Calu3 (cell line): ENCODE results near the gene FAM118A. TPM values are rescaled to one million over a fixed set of nuclear protein-coding genes. Genes with fewer than 3 reads are reported as not detected.
A peak's percentile ranks its signal among the peaks of the same experiment; 100 is the strongest.

Experiments
- BruUV-seq: library from RNA; stranded (reverse); fragments of 400-500 nt; replicated peaks from 2 replicates; lab custom pipeline; 2021; lab: Mats Ljungman, UMichigan
- CTCF ChIA-PET: fragments of 300-600 bp; sonication (Branson Sonifier 250); formaldehyde crosslinking; loops from one replicate; lab custom pipeline; 2022; ENCODE audit warnings: antibody characterized with exemption; lab: Charles Lee
- DNase-seq: peaks from one replicate; pipeline ENCODE4 v3.0.0; 2022
- H3K27ac Mint-ChIP-seq: one replicate; pipeline ENCODE4 v1.8.0; 2022; ENCODE audit warnings: mixed read lengths; ENCODE audit not compliant: unreplicated experiment
- H3K27me3 Mint-ChIP-seq: one replicate; pipeline ENCODE4 v1.8.0; 2022; ENCODE audit warnings: mixed read lengths; ENCODE audit not compliant: unreplicated experiment
- H3K36me3 Mint-ChIP-seq: one replicate; pipeline ENCODE4 v1.8.0; 2022; ENCODE audit warnings: mild to moderate bottlenecking, moderate library complexity, mixed read lengths; ENCODE audit not compliant: insufficient read depth, unreplicated experiment
- H3K4me1 Mint-ChIP-seq: one replicate; pipeline ENCODE4 v1.8.0; 2022; ENCODE audit warnings: mild to moderate bottlenecking, low read depth, mixed read lengths; ENCODE audit not compliant: unreplicated experiment
- H3K4me3 Mint-ChIP-seq: one replicate; pipeline ENCODE4 v1.8.0; 2022; ENCODE audit warnings: mild to moderate bottlenecking, low read depth, moderate library complexity, mixed read lengths; ENCODE audit not compliant: unreplicated experiment
- H3K9me3 Mint-ChIP-seq: one replicate; pipeline ENCODE4 v1.8.0; 2022; ENCODE audit warnings: low read depth, mixed read lengths; ENCODE audit not compliant: unreplicated experiment
- intact Hi-C: fragments of 100-400 bp; cut with micrococcal nuclease; formaldehyde crosslinking; loops from one replicate; pipeline ENCODE4 v1.10.0; 2022; ENCODE audit not compliant: unreplicated experiment
- total RNA-seq: library from RNA; stranded (reverse); gene quantifications from 2 replicates; pipeline ENCODE4 v1.2.3, GENCODE V29; 2022
- TF ChIP-seq, protein P1 (sequence below): fragments of 200-600 bp; IDR thresholded peaks from one replicate; pipeline ENCODE4 v1.8.0; 2022; ENCODE audit warnings: antibody characterized with exemption; ENCODE audit not compliant: unreplicated experiment

FAM118A gene
- total RNA-seq, 1 experiment from 2014 or later, result 35.0 TPM

DNA sequence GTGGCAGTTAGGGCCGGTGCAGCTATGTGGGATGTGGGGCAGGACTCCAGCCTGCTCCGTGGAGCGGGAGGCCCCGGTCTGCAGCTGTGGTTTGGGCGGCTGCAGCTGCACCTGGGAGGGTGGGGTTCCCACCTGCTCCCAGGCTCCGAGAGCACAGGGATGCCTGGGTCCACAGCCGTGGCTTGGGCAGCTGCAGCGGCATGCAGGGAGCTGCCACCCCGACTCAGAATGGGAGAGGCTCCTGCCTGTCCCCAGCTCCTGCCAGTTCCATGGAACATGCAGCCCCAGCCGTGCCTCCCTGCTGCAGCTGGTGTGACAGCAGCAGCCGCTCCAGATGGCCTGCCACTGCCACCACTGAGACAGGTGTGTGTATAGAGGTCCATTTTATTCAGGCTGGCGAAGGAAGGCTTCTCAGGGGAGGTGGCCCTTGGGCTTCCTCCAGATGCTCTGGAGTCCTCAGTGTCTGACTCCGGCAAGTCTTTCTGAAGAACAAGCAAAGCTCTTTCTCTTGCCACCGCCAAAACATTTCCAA lies 46.7 kb upstream of the FAM118A start:
- BruUV-seq, result no TSS peak
- no peak for DNase-seq
- H3K36me3 Mint-ChIP-seq, result peaks cover under 1% of the 10 kb centered on the region
- no peak overlapping the region for H3K27ac Mint-ChIP-seq
- TF ChIP-seq, protein P1, sequence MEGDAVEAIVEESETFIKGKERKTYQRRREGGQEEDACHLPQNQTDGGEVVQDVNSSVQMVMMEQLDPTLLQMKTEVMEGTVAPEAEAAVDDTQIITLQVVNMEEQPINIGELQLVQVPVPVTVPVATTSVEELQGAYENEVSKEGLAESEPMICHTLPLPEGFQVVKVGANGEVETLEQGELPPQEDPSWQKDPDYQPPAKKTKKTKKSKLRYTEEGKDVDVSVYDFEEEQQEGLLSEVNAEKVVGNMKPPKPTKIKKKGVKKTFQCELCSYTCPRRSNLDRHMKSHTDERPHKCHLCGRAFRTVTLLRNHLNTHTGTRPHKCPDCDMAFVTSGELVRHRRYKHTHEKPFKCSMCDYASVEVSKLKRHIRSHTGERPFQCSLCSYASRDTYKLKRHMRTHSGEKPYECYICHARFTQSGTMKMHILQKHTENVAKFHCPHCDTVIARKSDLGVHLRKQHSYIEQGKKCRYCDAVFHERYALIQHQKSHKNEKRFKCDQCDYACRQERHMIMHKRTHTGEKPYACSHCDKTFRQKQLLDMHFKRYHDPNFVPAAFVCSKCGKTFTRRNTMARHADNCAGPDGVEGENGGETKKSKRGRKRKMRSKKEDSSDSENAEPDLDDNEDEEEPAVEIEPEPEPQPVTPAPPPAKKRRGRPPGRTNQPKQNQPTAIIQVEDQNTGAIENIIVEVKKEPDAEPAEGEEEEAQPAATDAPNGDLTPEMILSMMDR, result no peak
- CTCF ChIA-PET, result interaction anchor here (0.9 to 1.4 kb wide), 2 partner anchors 9 to 17 kb away, joined by 4 read pairs; no protein-coding TSS in a partner anchor
- intact Hi-C loops, result no loop called here
- H3K27me3 Mint-ChIP-seq, result no peaks in the 10 kb centered on the region
- no peaks in the 10 kb centered on the region for H3K9me3 Mint-ChIP-seq
- H3K4me1 Mint-ChIP-seq, result peaks cover 10% of the 10 kb centered on the region
- H3K4me3 Mint-ChIP-seq, result no peak overlapping the region

DNA sequence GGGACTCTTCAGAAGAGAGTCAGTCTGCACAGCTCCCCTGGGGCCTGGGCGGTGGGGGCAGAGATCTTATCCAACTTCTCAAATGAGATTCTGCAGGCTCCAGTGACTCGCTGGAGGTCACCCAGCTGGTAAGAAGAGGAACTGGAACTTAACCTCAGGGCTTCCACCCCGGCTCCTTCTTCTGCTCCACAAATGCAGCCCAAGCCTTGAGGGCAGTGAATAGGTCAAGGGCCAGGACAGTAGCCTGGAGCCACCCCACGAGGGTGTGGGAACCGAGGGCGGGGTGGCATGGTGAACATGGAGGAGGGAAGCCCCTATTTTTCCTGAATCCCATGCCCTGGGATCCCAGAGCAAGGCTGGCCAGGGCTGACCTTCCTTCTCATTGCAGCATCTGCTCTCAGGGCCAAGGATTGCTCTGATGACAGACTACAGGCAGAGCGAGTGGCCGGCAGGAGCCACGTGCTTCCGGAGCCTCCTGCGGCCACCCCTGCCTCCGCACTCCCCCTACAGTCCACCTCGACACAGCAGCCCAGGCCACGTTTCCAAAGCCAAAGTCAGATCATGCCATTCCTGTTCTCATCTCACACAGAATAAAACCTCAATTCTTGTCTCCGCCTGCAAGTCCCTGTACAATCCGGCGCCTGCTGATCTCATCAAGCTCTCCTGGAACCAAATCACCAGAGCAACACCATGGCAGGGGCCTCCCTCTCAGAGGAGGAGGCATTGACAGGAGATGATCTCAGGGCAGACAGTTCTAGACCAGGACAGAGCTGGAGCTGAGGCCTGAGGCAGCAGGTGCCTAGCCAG lies 46.1 kb upstream of the FAM118A start:
- Mint-ChIP-seq H3K9me3 (no peaks in the 10 kb centered on the region), H3K36me3 (peaks cover 8% of the 10 kb centered on the region), H3K27ac (peak overlapping the region; percentile 32), H3K4me1 (peaks cover 10% of the 10 kb centered on the region), H3K4me3 (no peak overlapping the region), H3K27me3 (no peaks in the 10 kb centered on the region)
- CTCF ChIA-PET, result interaction anchor here (0.5 to 1.2 kb wide), 5 partner anchors 17 to 54 kb away, joined by 3 to 5 read pairs (median 4); no protein-coding TSS in a partner anchor
- peak; percentile 81 for DNase-seq
- intact Hi-C loops, result no loop called here
- TF ChIP-seq, protein P1, result peak; percentile 77
- no TSS peak for BruUV-seq

DNA sequence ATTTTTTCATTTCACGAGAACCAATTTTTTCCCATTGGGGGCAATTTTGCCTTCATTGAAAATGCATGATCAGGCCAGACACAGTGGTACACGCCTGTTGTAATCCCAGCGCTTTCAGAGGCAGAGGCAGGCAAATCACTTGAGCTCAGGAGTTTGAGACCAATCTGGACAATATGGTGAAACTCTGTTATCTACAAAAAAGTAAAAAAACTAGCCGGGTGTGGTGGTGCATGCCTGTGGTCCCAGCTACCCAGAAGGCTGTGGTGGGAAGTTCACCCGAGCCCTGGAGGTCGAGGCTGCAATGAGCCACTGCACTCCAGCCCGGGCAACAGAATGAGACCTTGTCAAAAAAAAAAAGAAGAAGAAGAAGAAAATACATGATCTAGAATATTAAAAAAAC lies 44.2 kb upstream of the FAM118A start:
- no peak overlapping the region for H3K4me3 Mint-ChIP-seq
- TF ChIP-seq, protein P1, result no peak
- no peak overlapping the region for H3K27ac Mint-ChIP-seq
- H3K36me3 Mint-ChIP-seq, result peaks cover 19% of the 10 kb centered on the region
- BruUV-seq, result no TSS peak
- H3K9me3 Mint-ChIP-seq, result no peaks in the 10 kb centered on the region
- intact Hi-C loops, result loop anchor here (5.0 kb wide), 1 partner anchor 287 kb away; no protein-coding TSS in a partner anchor
- CTCF ChIA-PET, result interaction anchor here (0.6 kb wide), 1 partner anchor 106 kb away, joined by 3 read pairs; no protein-coding TSS in a partner anchor
- H3K4me1 Mint-ChIP-seq, result peaks cover 10% of the 10 kb centered on the region
- no peaks in the 10 kb centered on the region for H3K27me3 Mint-ChIP-seq
- no peak for DNase-seq

DNA sequence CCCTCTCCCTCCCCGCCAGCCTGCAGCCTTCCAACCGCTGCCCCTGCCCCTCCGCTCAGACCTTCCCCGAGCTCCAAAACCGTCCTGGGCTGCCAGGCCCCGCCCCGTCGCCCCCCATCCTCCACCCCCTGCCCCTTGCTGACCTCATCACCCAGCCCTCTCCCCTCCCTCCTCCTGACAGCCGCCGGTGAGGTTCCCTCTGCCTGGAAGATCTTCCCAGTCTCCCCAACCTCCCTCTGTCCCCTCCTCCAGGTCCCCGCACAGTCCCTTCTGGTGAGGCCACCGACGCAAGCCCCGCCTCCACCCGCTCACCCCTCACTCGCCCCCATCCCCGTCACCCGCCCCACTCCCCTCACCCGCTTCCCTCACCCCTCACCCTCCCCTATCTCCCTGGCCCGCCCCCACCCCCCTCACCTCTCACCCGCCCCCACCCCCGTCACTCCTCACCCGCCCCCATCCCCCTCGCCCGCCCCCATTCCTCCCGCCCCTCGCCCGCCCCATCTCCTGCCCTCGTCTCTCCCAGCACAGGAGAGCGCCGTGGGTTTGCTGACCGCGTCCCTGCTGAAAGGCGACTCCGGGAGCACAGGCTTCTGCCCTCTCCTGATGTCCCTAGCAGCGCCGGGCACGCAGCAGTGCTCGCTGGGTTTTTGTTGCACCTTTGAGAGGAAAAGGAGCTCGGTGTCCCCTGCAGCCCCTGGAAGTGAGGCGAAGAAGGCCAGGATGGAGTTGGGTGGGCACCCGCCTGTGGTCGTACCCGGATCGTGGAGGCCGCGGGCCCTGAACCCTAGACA lies 41.4 kb upstream of the FAM118A start:
- intact Hi-C loops, result loop anchor here (5.0 kb wide), 1 partner anchor 284 kb away; no protein-coding TSS in a partner anchor
- CTCF ChIA-PET, result interaction anchor here (0.6 kb wide), 1 partner anchor 22 kb away, joined by 3 read pairs; no protein-coding TSS in a partner anchor
- no peaks in the 10 kb centered on the region for H3K27me3 Mint-ChIP-seq
- BruUV-seq, result no TSS peak
- peaks cover 19% of the 10 kb centered on the region for H3K36me3 Mint-ChIP-seq
- peak overlapping the region; percentile 77 for H3K27ac Mint-ChIP-seq
- TF ChIP-seq, protein P1, result no peak
- no peak for DNase-seq
- H3K4me3 Mint-ChIP-seq, result peak overlapping the region; percentile 82
- peaks cover 23% of the 10 kb centered on the region for H3K4me1 Mint-ChIP-seq
- H3K9me3 Mint-ChIP-seq, result no peaks in the 10 kb centered on the region
